WTC11 (cell line): ENCODE measurements around the gene BNC1. TPM values are rescaled to one million over a fixed set of nuclear protein-coding genes. Genes with fewer than 3 reads are reported as not detected.

Source experiments
- ATAC-seq: fragments of 200-7000 bp; cut with Tn5 transposase; 2 replicates; pipeline ENCODE4 v1.10.0; 2021; ENCODE audit warnings: mild to moderate bottlenecking, moderate library complexity
- CTCF ChIA-PET: fragments of 300-600 bp; sonication (Branson Sonifier 250); formaldehyde crosslinking; loops from one replicate; lab custom pipeline; 2021; ENCODE audit warnings: antibody characterized with exemption; lab: Charles Lee
- POLR2A ChIA-PET: fragments of 350-600 bp; sonication (Branson Sonifier 250); formaldehyde crosslinking; loops from one replicate; lab custom pipeline; 2021; ENCODE audit warnings: antibody characterized with exemption; lab: Charles Lee
- DNase-seq: peaks from one replicate; pipeline ENCODE4 v3.0.0; 2021; ENCODE audit warnings: low spot score
- H3K27ac Mint-ChIP-seq: 2 replicates; pipeline ENCODE4 v1.8.0; 2021; ENCODE audit warnings: mixed read lengths
- H3K27me3 Mint-ChIP-seq: 2 replicates; pipeline ENCODE4 v1.8.0; 2021; ENCODE audit warnings: low read depth, mild to moderate bottlenecking, moderate library complexity, mixed read lengths
- H3K36me3 Mint-ChIP-seq: 2 replicates; pipeline ENCODE4 v1.8.0; 2021; ENCODE audit warnings: mixed read lengths
- H3K4me1 Mint-ChIP-seq: 2 replicates; pipeline ENCODE4 v1.8.0; 2022; ENCODE audit warnings: mixed read lengths
- H3K4me3 Mint-ChIP-seq: 2 replicates; pipeline ENCODE4 v1.8.0; 2021; ENCODE audit warnings: mild to moderate bottlenecking, moderate library complexity, mixed read lengths
- H3K9me3 Mint-ChIP-seq: 2 replicates; pipeline ENCODE4 v1.8.0; 2021; ENCODE audit warnings: mixed read lengths
- ATF1 ChIP-seq: sonication (generic); formaldehyde crosslinking; IDR thresholded peaks from 2 replicates; pipeline ENCODE4 v1.8.1; 2023; ENCODE audit warnings: mild to moderate bottlenecking, moderate library complexity, missing genetic modification reagents
- EMX1 ChIP-seq: fragments of 250-450 bp; sonication (Bioruptor Pico); IDR thresholded peaks from 2 replicates; pipeline ENCODE4 v1.8.0; 2021; ENCODE audit warnings: mild to moderate bottlenecking
- FOXJ3 ChIP-seq: sonication (generic); formaldehyde crosslinking; IDR thresholded peaks from 2 replicates; pipeline ENCODE4 v1.9.0; 2021; ENCODE audit warnings: missing genetic modification reagents, mild to moderate bottlenecking, borderline replicate concordance
- MXD4 ChIP-seq: fragments of 250-450 bp; sonication (Bioruptor Pico); IDR thresholded peaks from 2 replicates; pipeline ENCODE4 v1.8.0; 2021; ENCODE audit warnings: mild to moderate bottlenecking, moderate library complexity, borderline replicate concordance
- MYBL2 ChIP-seq: sonication (generic); formaldehyde crosslinking; IDR thresholded peaks from 2 replicates; pipeline ENCODE4 v1.8.1; 2023; ENCODE audit warnings: mild to moderate bottlenecking, moderate library complexity, missing genetic modification reagents
- NFE2L1 ChIP-seq: sonication (generic); formaldehyde crosslinking; IDR thresholded peaks from 2 replicates; pipeline ENCODE4 v1.8.1; 2023; ENCODE audit warnings: missing genetic modification reagents
- OVOL2 ChIP-seq: fragments of 250-450 bp; sonication (Bioruptor Pico); IDR thresholded peaks from 2 replicates; pipeline ENCODE4 v1.9.0; 2021; ENCODE audit warnings: mild to moderate bottlenecking, borderline replicate concordance
- SMAD3 ChIP-seq: sonication (generic); formaldehyde crosslinking; IDR thresholded peaks from 2 replicates; pipeline ENCODE4 v1.8.0; 2022; ENCODE audit warnings: missing genetic modification reagents, mild to moderate bottlenecking, borderline replicate concordance
- TCF7 ChIP-seq: sonication (generic); formaldehyde crosslinking; IDR thresholded peaks from 2 replicates; pipeline ENCODE4 v1.8.0; 2022; ENCODE audit warnings: mild to moderate bottlenecking, low read depth, missing genetic modification reagents, moderate library complexity
- TP53 ChIP-seq: sonication (generic); formaldehyde crosslinking; IDR thresholded peaks from 2 replicates; pipeline ENCODE4 v1.8.1; 2023; ENCODE audit warnings: mild to moderate bottlenecking, missing genetic modification reagents
- ZBTB21 ChIP-seq: sonication (generic); formaldehyde crosslinking; IDR thresholded peaks from 2 replicates; pipeline ENCODE4 v1.8.1; 2023; ENCODE audit warnings: mild to moderate bottlenecking, missing genetic modification reagents, borderline replicate concordance
- ZNF281 ChIP-seq: sonication (generic); formaldehyde crosslinking; IDR thresholded peaks from 2 replicates; pipeline ENCODE4 v1.8.0; 2023; ENCODE audit warnings: mild to moderate bottlenecking, missing genetic modification reagents
- ZNF532 ChIP-seq: fragments of 250-450 bp; sonication (Bioruptor Pico); IDR thresholded peaks from 2 replicates; pipeline ENCODE4 v1.9.0; 2021; ENCODE audit warnings: mild to moderate bottlenecking, borderline replicate concordance
- total RNA-seq: library from RNA; stranded (reverse); gene quantifications from 3 replicates; pipeline ENCODE4 v1.2.3, GENCODE V29; 2021
- TF ChIP-seq, protein P1 (sequence below): sonication (generic); formaldehyde crosslinking; IDR thresholded peaks from 2 replicates; pipeline ENCODE4 v1.8.1; 2022; ENCODE audit warnings: mild to moderate bottlenecking, moderate library complexity, missing genetic modification reagents
- TF ChIP-seq, protein P2 (sequence below): sonication (generic); formaldehyde crosslinking; IDR thresholded peaks from 2 replicates; pipeline ENCODE4 v1.8.0; 2022; ENCODE audit warnings: mild to moderate bottlenecking, missing genetic modification reagents
- TF ChIP-seq, protein P3 (sequence below): sonication (generic); formaldehyde crosslinking; IDR thresholded peaks from 2 replicates; pipeline ENCODE4 v1.8.1; 2023; ENCODE audit warnings: mild to moderate bottlenecking, missing genetic modification reagents, moderate library complexity
- TF ChIP-seq, protein P4 (sequence below): sonication (generic); formaldehyde crosslinking; IDR thresholded peaks from 2 replicates; pipeline ENCODE4 v1.8.0; 2023; ENCODE audit warnings: missing genetic modification reagents, mild to moderate bottlenecking, borderline replicate concordance

BNC1 gene
- total RNA-seq, 1 experiment from 2014 or later: 0.11 TPM

- TF ChIP-seq, protein P1, sequence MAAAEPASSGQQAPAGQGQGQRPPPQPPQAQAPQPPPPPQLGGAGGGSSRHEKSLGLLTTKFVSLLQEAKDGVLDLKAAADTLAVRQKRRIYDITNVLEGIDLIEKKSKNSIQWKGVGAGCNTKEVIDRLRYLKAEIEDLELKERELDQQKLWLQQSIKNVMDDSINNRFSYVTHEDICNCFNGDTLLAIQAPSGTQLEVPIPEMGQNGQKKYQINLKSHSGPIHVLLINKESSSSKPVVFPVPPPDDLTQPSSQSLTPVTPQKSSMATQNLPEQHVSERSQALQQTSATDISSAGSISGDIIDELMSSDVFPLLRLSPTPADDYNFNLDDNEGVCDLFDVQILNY (CRISPR knock-in tag): no peak
- no peak for TF ChIP-seq NFE2L1 (CRISPR knock-in tag)
- TF ChIP-seq MYBL2 (CRISPR knock-in tag): no peak
- no peak for TF ChIP-seq SMAD3 (CRISPR knock-in tag)
These were observed 6.3 kb downstream of the BNC1 start (continued) for GRCh38 chr15:83278191-83278590.

DNA sequence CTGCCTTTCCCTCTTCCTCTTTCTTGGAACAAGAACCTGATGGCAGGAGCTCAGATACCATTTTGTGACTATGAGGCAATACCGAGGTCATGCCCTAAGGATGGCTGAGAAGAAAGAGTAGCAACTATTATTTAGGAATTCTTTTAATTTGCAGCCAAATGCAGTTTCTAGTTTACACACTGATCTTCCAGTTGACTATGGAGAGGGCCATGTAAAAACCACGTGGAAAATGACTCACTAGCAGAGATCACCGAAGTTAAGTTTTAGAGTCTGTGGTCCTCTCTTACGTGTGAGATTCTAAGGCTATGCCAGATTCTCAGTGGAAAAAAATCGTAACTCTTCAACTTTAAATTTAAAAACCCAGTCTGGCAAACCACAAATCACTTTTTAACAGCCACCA is 7.8 kb downstream of the BNC1 start:
- Mint-ChIP-seq H3K4me3 (no peak overlapping the region), H3K9me3 (no peaks in the 10 kb centered on the region), H3K4me1 (no peaks in the 10 kb centered on the region), H3K27me3 (peaks cover 21% of the 10 kb centered on the region), H3K36me3 (no peaks in the 10 kb centered on the region), H3K27ac (no peak overlapping the region)
- ATAC-seq (no peak), DNase-seq (no peak)
- ChIA-PET POLR2A (no interaction called here), CTCF (no interaction called here)
- TF ChIP-seq ZNF281 (CRISPR knock-in tag): no peak
- no peak for TF ChIP-seq OVOL2

- no peaks in the 10 kb centered on the region for H3K9me3 Mint-ChIP-seq
- ATAC-seq (no peak), DNase-seq (no peak)
- H3K4me3 Mint-ChIP-seq: no peak overlapping the region
- ChIA-PET POLR2A (no interaction called here), CTCF (no interaction called here)
- peaks cover 8% of the 10 kb centered on the region for H3K27me3 Mint-ChIP-seq
- H3K36me3 Mint-ChIP-seq: no peaks in the 10 kb centered on the region
- no peak overlapping the region for H3K27ac Mint-ChIP-seq
- no peaks in the 10 kb centered on the region for H3K4me1 Mint-ChIP-seq
- TF ChIP-seq TP53 (CRISPR knock-in tag): no peak
- no peak for TF ChIP-seq FOXJ3 (CRISPR knock-in tag)
- TF ChIP-seq, protein P2, sequence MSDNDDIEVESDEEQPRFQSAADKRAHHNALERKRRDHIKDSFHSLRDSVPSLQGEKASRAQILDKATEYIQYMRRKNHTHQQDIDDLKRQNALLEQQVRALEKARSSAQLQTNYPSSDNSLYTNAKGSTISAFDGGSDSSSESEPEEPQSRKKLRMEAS (CRISPR knock-in tag): no peak
- no peak for TF ChIP-seq ZNF532 (CRISPR knock-in tag)
- no peak for TF ChIP-seq EMX1 (CRISPR knock-in tag)
- TF ChIP-seq MXD4: no peak
- TF ChIP-seq, protein P3, sequence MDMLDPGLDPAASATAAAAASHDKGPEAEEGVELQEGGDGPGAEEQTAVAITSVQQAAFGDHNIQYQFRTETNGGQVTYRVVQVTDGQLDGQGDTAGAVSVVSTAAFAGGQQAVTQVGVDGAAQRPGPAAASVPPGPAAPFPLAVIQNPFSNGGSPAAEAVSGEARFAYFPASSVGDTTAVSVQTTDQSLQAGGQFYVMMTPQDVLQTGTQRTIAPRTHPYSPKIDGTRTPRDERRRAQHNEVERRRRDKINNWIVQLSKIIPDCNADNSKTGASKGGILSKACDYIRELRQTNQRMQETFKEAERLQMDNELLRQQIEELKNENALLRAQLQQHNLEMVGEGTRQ (CRISPR knock-in tag): no peak
- no peak for TF ChIP-seq ZNF281 (CRISPR knock-in tag)
- TF ChIP-seq TCF7 (CRISPR knock-in tag): no peak
- TF ChIP-seq, protein P4, sequence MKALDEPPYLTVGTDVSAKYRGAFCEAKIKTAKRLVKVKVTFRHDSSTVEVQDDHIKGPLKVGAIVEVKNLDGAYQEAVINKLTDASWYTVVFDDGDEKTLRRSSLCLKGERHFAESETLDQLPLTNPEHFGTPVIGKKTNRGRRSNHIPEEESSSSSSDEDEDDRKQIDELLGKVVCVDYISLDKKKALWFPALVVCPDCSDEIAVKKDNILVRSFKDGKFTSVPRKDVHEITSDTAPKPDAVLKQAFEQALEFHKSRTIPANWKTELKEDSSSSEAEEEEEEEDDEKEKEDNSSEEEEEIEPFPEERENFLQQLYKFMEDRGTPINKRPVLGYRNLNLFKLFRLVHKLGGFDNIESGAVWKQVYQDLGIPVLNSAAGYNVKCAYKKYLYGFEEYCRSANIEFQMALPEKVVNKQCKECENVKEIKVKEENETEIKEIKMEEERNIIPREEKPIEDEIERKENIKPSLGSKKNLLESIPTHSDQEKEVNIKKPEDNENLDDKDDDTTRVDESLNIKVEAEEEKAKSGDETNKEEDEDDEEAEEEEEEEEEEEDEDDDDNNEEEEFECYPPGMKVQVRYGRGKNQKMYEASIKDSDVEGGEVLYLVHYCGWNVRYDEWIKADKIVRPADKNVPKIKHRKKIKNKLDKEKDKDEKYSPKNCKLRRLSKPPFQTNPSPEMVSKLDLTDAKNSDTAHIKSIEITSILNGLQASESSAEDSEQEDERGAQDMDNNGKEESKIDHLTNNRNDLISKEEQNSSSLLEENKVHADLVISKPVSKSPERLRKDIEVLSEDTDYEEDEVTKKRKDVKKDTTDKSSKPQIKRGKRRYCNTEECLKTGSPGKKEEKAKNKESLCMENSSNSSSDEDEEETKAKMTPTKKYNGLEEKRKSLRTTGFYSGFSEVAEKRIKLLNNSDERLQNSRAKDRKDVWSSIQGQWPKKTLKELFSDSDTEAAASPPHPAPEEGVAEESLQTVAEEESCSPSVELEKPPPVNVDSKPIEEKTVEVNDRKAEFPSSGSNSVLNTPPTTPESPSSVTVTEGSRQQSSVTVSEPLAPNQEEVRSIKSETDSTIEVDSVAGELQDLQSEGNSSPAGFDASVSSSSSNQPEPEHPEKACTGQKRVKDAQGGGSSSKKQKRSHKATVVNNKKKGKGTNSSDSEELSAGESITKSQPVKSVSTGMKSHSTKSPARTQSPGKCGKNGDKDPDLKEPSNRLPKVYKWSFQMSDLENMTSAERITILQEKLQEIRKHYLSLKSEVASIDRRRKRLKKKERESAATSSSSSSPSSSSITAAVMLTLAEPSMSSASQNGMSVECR: no peak
- no peak for TF ChIP-seq ZBTB21
- no peak for TF ChIP-seq ATF1 (CRISPR knock-in tag)
These were observed 9.1 kb downstream of the BNC1 start for GRCh38 chr15:83275412-83275811.
